ENCODE results near the gene CERS6. TPM values are rescaled to one million over a fixed set of nuclear protein-coding genes. Genes with fewer than 3 reads are reported as not detected.

CERS6 gene
- total RNA-seq, 3 donors from 2014 or later = 36.4 to 46.4 (median 44.8) TPM

DNA sequence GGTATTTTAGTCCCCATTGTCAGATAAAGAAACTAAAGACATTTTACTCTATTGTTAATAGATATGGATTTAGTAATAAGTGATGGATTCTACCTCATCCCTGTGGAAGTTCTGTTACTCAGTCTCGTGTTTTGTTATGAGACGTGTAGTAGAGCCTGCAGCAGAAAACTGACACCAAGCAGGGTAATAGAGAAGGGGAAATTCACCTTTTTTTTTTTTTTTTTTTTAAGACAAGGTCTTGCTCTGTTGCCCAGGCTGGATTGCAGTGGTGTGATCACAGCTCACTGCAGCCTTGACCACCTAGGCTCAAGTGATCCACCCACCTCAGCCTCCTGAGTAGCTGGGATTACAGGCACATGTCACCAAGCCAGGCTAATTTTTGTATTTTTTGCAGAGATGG is 164.5 kb downstream of the CERS6 start:
- H3K9me3 ChIP-seq = no peaks in the 10 kb centered on the region
- intact Hi-C loops (cut with DNase I; ENCODE audit: low total_unique reads) = no loop called here
- H3K4me1 ChIP-seq = no peaks in the 10 kb centered on the region
- no peaks in the 10 kb centered on the region for H3K27me3 ChIP-seq
- H3K27ac ChIP-seq = no peak overlapping the region
- H3K4me3 ChIP-seq = no peak overlapping the region
- DNase-seq (ENCODE audit: low spot score in 2 of 2) = no peak
- TF ChIP-seq POLR2AphosphoS5 (IDR thresholded peaks at IDR 0.05) = no peak
- TF ChIP-seq POLR2A (IDR thresholded peaks at IDR 0.05) = no peak
- no peak for TF ChIP-seq CTCF (IDR thresholded peaks at IDR 0.05)
- no peaks in the 10 kb centered on the region for H3K36me3 ChIP-seq

DNA sequence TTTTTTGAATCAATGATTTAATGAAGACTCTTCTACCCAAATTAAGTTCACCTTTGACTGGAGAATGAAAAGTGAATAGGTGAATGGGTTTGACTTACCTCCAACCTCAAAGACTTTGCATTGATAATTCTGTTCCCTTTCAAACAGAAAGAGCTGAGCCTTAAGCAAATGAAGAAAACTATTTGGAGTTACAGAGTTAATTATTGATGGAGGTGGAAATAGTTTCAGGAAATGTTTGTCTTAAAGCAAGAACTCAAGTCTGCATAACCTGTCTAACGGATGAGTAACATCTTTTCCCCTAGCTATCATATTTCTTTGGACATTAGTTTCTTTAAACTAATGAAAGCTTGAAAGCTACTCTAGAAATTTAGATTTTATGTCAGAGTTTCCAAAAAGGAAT is 166.5 kb downstream of the CERS6 start:
- intact Hi-C loops (cut with DNase I; ENCODE audit: low total_unique reads) = no loop called here
- no peak for DNase-seq (ENCODE audit: low spot score in 2 of 2)
- Histone ChIP-seq H3K4me3 (no peak overlapping the region), H3K27ac (no peak overlapping the region), H3K36me3 (no peaks in the 10 kb centered on the region), H3K27me3 (no peaks in the 10 kb centered on the region), H3K4me1 (no peaks in the 10 kb centered on the region), H3K9me3 (no peaks in the 10 kb centered on the region)
- TF ChIP-seq POLR2AphosphoS5 (IDR thresholded peaks at IDR 0.05) (no peak), POLR2A (IDR thresholded peaks at IDR 0.05) (no peak), CTCF (IDR thresholded peaks at IDR 0.05) (no peak)

GRCh38 chr2:168624028-168624427 is 168.0 kb downstream of the CERS6 start:
- Histone ChIP-seq H3K9me3 (no peaks in the 10 kb centered on the region), H3K27ac (no peak overlapping the region), H3K4me3 (no peak overlapping the region), H3K36me3 (no peaks in the 10 kb centered on the region), H3K4me1 (no peaks in the 10 kb centered on the region), H3K27me3 (no peaks in the 10 kb centered on the region)
- intact Hi-C loops (cut with DNase I; ENCODE audit: low total_unique reads) = no loop called here
- no peak for DNase-seq (ENCODE audit: low spot score in 2 of 2)
- TF ChIP-seq CTCF (IDR thresholded peaks at IDR 0.05) = no peak
- no peak for TF ChIP-seq POLR2A (IDR thresholded peaks at IDR 0.05)
- no peak for TF ChIP-seq POLR2AphosphoS5 (IDR thresholded peaks at IDR 0.05)

DNA sequence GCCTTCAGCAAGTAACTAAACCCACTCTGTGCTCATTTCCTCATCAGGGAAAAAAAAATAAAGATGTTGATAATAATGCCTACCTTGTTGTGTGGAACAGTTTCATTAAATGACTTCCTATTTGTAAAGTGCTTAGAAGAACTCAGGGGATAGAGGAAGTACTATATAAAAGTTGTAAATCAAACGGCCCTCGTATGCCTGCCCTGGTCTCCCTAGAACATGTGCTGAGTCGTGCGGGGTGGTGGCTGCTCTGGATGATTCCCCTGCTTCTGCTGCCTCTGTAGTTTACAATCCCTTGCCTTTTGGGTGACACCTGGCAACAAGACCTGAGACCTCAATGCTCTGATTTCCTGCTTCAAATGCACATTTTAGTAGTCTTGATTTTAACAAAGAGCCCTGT is 170.0 kb downstream of the CERS6 start:
- Histone ChIP-seq H3K27me3 (no peaks in the 10 kb centered on the region), H3K36me3 (no peaks in the 10 kb centered on the region), H3K27ac (no peak overlapping the region), H3K9me3 (no peaks in the 10 kb centered on the region), H3K4me3 (no peak overlapping the region), H3K4me1 (no peaks in the 10 kb centered on the region)
- intact Hi-C loops (cut with DNase I; ENCODE audit: low total_unique reads) = no loop called here
- no peak for TF ChIP-seq POLR2A (IDR thresholded peaks at IDR 0.05)
- no peak for TF ChIP-seq POLR2AphosphoS5 (IDR thresholded peaks at IDR 0.05)
- no peak for TF ChIP-seq CTCF (IDR thresholded peaks at IDR 0.05)
- DNase-seq (ENCODE audit: low spot score in 2 of 2) = no peak

DNA sequence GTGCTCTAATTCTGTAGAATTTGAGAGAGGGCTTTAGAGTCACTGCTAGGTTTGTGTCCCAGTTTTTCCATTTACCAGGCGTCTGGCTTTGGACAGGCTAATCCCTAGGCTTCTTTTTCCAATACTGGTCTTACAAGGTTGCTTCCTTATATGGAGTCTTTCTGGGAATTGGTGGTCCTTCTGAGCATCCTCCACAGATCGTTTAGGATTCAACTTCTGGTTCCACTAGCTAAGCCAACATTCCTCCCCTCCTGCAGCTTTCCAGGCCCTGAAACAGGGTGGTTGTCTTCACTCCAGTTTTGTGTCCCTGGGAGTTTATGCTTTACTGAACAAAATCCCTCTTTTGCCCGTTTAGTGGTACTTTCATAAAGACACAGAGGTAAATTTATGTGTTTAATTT is 170.6 kb downstream of the CERS6 start:
- H3K4me1 ChIP-seq = no peaks in the 10 kb centered on the region
- H3K27ac ChIP-seq = no peak overlapping the region
- H3K36me3 ChIP-seq = no peaks in the 10 kb centered on the region
- no peaks in the 10 kb centered on the region for H3K9me3 ChIP-seq
- TF ChIP-seq POLR2A (IDR thresholded peaks at IDR 0.05) (no peak), CTCF (IDR thresholded peaks at IDR 0.05) (no peak), POLR2AphosphoS5 (IDR thresholded peaks at IDR 0.05) (no peak)
- intact Hi-C loops (cut with DNase I; ENCODE audit: low total_unique reads) = no loop called here
- H3K27me3 ChIP-seq = no peaks in the 10 kb centered on the region
- H3K4me3 ChIP-seq = no peak overlapping the region
- no peak for DNase-seq (ENCODE audit: low spot score in 2 of 2)

Measured in breast epithelium (tissue), 4 donors.